Coronary artery (tissue), 2 donors: ENCODE results near the gene CFAP410.

Experiments used
- DNase-seq: peaks from one replicate; pipeline ENCODE4 v3.0.0-alpha.2; 2017; ENCODE audit warnings: low spot score
- H3K27ac ChIP-seq, 2 donors: fragments of 200-600 bp; sonication (generic); one replicate each; pipeline ENCODE4 v1.5.1; 2016 to 2019
- H3K4me3 ChIP-seq: fragments of 200-600 bp; sonication (generic); 2 replicates; pipeline ENCODE4 v1.5.1; 2016; ENCODE audit warnings: mild to moderate bottlenecking, moderate library complexity
- CTCF ChIP-seq: fragments of 200-600 bp; sonication (generic); IDR thresholded peaks from one replicate; pipeline ENCODE4 v1.5.1; 2019; ENCODE audit warnings: antibody characterized with exemption

Gene CFAP410

GRCh38 chr21:44337941-44338895 lies 972 bp downstream of the CFAP410 start:
- no peak for TF ChIP-seq CTCF
- DNase-seq, result peak; percentile 92
- peak overlapping the region; percentile 73 for H3K4me3 ChIP-seq
- H3K27ac ChIP-seq, result peak overlapping the region; percentile 84 to 99

DNA sequence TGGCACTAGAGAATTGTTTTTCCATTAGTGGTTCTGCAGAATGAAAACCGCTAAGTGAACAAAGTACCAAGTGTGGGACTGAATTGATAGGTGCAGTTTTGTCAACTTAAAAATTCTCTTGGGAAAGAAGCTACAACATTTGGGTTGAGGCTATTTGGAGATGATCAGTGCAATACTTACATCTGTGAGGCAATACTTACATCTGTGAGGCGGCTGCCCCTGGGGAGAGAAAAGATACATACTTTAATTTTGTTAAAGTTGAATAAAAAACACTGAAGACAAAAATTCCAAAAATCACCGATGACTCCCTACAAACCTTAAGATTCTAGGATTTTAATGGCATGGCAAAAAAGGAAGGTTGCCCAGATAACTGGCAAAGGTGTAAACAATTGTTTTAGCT lies 1.7 kb downstream of the CFAP410 start:
- DNase-seq, result no peak
- H3K27ac ChIP-seq, result no peak overlapping the region
- no peak overlapping the region for H3K4me3 ChIP-seq
- TF ChIP-seq CTCF, result no peak

GRCh38 chr21:44335266-44336059 lies 3.7 kb downstream of the CFAP410 start:
- DNase-seq, result no peak
- Histone ChIP-seq H3K27ac (no peak overlapping the region), H3K4me3 (no peak overlapping the region)
- TF ChIP-seq CTCF, result no peak

GRCh38 chr21:44334329-44335030 lies 4.7 kb downstream of the CFAP410 start:
- DNase-seq, result no peak
- no peak for TF ChIP-seq CTCF
- H3K4me3 ChIP-seq, result no peak overlapping the region
- no peak overlapping the region for H3K27ac ChIP-seq

- DNase-seq, result no peak
- Histone ChIP-seq H3K4me3 (no peak overlapping the region), H3K27ac (no peak overlapping the region)
- TF ChIP-seq CTCF, result no peak
These were observed 5.5 kb downstream of the CFAP410 start for GRCh38 chr21:44333509-44334328.

- Histone ChIP-seq H3K4me3 (no peak overlapping the region), H3K27ac (no peak overlapping the region)
- TF ChIP-seq CTCF, result no peak
- DNase-seq, result no peak
These were observed 6.2 kb downstream of the CFAP410 start for GRCh38 chr21:44332965-44333364.
